ENCODE data around the gene COL6A3.

The COL6A3 gene, protein sequence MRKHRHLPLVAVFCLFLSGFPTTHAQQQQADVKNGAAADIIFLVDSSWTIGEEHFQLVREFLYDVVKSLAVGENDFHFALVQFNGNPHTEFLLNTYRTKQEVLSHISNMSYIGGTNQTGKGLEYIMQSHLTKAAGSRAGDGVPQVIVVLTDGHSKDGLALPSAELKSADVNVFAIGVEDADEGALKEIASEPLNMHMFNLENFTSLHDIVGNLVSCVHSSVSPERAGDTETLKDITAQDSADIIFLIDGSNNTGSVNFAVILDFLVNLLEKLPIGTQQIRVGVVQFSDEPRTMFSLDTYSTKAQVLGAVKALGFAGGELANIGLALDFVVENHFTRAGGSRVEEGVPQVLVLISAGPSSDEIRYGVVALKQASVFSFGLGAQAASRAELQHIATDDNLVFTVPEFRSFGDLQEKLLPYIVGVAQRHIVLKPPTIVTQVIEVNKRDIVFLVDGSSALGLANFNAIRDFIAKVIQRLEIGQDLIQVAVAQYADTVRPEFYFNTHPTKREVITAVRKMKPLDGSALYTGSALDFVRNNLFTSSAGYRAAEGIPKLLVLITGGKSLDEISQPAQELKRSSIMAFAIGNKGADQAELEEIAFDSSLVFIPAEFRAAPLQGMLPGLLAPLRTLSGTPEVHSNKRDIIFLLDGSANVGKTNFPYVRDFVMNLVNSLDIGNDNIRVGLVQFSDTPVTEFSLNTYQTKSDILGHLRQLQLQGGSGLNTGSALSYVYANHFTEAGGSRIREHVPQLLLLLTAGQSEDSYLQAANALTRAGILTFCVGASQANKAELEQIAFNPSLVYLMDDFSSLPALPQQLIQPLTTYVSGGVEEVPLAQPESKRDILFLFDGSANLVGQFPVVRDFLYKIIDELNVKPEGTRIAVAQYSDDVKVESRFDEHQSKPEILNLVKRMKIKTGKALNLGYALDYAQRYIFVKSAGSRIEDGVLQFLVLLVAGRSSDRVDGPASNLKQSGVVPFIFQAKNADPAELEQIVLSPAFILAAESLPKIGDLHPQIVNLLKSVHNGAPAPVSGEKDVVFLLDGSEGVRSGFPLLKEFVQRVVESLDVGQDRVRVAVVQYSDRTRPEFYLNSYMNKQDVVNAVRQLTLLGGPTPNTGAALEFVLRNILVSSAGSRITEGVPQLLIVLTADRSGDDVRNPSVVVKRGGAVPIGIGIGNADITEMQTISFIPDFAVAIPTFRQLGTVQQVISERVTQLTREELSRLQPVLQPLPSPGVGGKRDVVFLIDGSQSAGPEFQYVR (N-terminal part only)

DNA sequence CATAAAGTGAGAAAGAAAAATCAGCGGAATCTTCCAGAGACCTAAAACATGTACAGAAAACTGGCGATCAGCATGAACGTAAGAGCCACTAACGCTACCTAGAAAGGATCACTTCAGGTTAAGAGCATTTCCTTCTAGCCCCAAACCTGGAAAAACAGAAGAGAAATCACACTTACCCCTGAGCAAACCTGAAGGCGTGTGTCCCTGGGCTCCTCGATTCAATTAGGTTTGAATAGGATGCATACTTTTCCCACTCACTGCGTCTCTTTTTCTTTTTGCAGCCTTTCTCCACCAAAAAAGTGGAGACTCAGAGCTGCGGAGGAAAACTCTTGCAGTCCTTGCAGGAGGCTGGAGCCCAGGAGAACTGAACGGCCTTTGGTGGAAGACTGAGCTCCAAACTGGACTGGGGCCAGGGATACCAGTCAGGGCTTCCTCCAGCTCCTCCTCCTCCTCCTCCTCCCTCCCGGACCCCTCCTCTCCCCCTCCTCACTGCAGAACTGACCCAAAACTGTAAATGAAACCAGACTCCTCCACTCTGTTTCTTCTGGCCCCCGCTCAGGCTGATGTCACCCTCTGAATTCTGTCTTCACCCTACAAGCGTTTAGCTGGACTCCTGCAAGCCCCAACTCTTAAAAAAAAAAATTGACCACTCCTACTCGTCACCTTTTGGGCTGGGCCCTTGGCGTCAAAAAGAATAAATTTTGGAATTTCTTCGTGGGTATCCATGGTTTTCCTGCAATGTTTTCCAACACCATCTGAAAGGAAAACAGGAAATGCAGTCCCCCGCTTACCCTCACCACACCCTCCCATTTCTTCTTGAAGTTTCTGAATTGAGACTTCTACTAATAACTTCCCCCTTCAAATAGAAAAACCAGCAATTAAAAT lies at the start of gene COL6A3:
COL6A3 (minus strand) TSS at position 388 of the 885 bp plus-strand sequence. CDS start 17,347 bp downstream, outside the sequence.
- peak within 1 kb of the TSS; percentile 27 to 41 (median 36) for H3K4me3 ChIP-seq
- peak within 1 kb of the TSS; percentile 24 to 90 (median 74) for H3K27ac ChIP-seq

DNA sequence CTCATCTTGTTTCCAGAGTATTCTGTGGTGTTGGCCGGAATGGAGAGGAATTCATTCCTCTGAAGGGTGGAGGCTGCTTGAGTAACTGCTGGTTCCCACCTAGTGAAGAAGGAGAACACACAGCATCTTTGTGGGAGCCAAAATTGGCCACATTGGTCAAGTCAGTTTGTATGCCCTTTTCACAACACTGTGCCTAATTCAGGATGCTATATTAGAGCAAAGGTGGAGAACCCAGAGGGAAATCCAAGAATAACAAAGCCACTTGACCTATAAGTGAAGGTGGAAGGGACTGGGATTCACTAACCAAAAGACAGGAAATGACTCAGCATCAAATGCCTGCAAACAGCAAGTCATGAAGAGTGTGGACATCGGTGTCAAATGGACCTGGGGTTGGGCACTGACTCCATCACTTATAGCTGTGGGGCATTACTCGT lies 45.8 kb upstream of the COL6A3 start:
- H3K4me3 ChIP-seq, result no peak overlapping the region
- H3K27ac ChIP-seq, result no peak overlapping the region

DNA sequence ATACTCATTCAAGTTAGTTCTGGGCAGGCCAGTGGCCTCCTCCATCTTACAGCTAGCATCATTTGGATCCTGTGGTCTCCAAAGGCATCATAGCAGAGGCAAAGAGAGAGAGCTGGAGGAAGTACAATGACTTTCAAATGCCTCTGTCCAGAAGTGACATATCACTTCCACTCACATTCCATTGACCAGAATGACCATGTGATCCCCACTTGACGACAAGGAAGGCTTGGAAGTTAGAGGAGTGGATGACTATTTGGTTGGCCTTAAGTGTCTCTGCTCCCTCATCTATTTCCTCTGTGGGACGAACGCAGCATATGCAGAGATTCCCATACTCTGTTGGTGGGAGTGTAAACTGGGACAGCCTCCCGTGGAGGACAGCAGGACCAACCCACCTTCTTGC lies 45.3 kb upstream of the COL6A3 start:
- Histone ChIP-seq H3K4me3 (no peak overlapping the region), H3K27ac (no peak overlapping the region)

DNA sequence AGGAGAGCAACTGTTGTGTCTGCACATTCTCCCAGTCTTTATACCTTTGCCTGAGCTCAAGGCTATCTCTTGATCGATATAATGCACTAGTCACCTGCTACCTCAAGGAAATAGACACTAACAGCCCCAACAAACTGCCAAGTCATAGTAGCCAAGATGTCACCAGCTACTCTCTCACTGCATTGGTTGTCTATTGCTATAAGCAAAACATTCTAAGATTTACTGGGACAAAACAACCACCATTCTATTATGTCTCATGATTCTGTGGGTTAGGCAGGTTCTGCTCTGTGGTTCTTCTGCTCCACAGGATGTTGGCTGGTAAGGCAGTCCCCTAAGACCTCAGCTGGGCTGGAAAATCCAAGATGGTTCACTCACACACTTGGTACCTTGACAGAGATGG lies 44.6 kb upstream of the COL6A3 start:
- Histone ChIP-seq H3K27ac (no peak overlapping the region), H3K4me3 (no peak overlapping the region)

DNA sequence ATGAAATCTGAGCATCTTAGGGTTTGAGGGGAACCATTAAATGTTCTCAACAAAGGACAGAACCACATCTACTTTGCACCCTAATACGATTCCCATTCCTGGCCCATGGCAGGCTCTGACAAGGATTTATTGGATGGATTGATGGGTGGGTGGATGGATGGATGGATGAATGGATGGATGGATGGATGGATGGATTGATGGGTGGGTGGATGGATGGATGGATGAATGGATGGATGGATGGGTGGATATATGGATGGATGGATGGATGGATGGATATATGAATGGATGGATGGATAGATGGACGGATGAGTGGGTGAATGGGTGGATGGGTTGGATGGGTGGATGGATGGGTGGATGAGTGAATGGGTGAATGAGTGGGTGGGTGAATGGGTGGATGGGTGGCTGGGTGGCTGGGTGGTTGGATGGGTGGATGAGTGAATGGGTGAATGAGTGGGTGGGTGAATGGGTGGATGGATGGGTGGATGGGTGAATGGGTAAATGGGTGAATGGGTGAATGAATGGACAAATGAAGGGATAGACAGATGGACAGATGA lies 43.5 kb upstream of the COL6A3 start:
- no peak overlapping the region for H3K27ac ChIP-seq

DNA sequence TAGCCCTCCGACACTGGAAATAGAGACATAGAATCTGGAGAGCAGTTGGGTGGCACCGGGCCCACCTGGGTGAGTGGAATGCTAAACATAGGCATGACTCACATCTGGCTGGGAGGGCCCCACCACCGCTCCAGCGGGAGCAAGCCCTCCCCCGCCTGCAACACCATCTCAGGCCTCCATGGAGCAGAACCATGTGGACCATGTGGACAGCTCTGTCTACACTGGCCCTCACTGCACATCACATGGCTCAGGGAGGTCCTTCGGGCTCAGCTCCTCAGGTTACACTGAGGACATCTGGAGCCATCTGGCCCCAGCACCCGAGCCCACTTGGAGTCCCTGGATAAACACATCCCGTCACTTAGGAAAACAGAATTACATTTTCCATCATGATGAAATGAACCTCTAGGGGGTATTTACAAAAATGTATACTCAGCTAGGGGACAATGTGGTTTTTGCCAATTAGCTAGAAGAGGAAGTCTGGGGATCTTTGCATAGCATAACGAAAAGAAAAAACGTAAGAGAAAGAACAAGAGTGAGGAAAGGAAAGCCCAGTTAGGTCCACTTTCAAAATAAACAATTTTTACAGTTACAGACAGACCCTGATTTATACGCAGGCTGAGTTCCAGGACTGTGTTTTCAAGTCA lies 42.4 kb upstream of the COL6A3 start:
- H3K27ac ChIP-seq, result no peak overlapping the region
- H3K4me3 ChIP-seq, result no peak overlapping the region

More for the DNA sequence above, 43.5 kb upstream of the COL6A3 start:
- no peak overlapping the region for H3K4me3 ChIP-seq

DNA sequence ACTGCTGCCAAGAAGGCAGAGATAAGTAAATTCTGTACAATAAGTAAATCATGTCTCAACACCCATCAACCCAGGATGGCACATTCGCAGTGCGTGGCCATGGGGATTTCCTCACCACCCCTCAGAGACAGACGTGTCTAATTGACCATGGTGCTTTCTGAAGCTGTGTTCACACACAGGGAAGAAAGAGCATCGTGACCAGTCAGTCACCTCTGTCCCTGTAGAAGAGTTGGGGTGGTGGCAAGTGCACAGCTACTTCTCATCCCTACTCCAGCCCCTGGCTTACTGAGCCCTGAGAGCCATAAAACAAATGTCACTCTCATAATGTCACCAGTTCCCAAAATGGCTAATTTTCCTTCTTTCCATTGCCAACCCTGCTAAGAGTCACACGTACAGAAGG lies 41.8 kb upstream of the COL6A3 start:
- H3K27ac ChIP-seq, result no peak overlapping the region
- H3K4me3 ChIP-seq, result no peak overlapping the region

DNA sequence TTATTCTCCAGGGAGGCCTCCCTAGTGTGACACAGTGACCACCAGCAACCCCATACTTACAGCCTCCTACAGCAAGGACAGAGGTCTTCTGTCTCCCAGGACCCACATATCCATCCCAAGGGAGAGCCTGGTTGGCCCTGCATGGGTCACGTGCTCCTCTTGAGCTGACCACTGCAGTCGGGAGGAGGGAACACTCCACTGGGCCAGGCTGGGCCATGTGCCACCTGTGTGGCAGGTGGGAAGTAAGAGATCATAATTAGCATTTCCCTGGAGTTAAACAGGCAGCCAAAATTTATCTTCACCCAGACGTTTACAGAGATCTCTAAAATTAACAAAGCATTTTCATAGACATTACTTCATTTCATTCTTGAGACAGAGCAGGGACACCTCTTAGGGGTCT lies 39.7 kb upstream of the COL6A3 start:
- Histone ChIP-seq H3K4me3 (no peak overlapping the region), H3K27ac (no peak overlapping the region)

DNA sequence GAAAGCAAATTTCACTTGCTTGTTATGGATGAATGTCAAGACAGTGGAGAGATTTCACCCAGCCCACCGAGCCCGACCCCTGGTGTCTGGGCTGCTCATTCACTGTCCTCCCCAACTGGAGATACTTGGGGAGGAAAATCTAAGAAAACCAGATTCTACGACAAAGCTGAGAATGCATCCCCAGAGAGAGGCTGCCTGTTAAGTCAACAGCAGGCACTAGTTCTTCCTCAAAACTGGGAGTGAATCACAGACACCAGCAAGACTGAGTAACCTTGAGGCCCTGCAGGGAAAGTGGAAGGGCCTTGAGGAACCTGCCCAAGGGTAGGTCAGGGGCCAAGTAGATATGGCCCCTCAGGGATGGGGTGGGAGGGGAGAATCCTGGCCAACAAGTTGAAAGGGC lies 38.9 kb upstream of the COL6A3 start:
- no peak overlapping the region for H3K4me3 ChIP-seq
- H3K27ac ChIP-seq, result peak overlapping the region in 1 of 21 experiments; percentile 51

DNA sequence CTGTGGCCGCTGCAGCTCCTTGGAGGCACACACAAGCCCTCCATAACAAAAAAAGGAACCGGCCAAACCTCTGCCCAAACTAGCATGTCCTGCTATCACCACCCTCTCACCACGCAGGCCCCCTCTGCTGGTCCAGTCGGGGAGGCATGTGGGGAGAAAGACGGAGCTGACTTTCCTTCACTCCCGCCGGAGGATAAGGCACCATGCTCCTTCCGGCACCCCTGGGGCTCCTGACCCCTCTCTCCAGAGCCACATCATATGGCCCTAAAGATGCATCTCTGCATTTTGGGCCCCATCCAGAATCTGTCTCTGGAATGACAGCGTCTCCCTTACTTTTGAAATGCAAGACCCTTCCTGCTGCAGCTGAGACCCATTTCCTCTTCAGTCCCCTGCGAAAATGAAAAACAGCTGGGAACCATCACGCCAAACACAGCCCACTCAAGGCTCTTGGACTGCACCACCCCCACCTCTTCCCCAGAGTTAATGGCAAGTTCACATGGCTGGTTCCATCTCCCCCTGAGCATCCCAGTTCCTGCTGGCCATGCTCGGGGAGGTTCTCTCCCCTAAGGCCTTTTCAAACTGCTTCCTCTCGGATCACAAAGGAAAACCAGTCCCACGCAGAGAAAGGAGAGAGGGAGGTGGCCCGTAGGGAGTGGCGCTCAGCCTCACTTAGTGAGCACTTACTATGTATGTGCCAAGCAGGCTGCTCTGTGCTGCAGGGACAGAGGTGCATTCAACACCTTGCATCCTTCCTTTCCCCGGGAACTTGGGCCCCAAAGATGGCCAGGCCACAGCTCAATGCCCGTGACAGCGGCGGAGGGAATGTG lies 37.9 kb upstream of the COL6A3 start:
- H3K27ac ChIP-seq, result peak overlapping the region in 2 of 21 experiments; percentile 26 to 51
- H3K4me3 ChIP-seq, result no peak overlapping the region

DNA sequence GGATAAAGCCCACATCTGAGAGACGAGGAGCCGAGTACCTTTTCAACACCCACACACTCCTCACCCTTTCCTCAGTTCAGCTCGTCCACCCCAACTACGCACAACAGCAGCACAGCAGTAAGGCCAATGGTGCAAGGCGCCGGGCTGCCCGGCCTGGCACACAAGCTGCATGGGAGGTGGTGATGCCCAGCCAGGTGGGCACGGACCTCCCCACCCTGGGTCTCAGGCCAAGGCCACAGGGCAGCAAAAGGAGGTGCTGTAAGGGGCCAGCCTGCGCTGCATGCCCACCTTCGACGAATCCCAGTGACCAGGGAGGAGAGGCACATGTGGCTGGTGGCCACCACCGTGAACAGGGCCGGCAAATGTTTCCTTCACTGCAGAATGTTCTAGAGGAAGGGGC lies 36.6 kb upstream of the COL6A3 start:
- Histone ChIP-seq H3K4me3 (no peak overlapping the region), H3K27ac (no peak overlapping the region)

DNA sequence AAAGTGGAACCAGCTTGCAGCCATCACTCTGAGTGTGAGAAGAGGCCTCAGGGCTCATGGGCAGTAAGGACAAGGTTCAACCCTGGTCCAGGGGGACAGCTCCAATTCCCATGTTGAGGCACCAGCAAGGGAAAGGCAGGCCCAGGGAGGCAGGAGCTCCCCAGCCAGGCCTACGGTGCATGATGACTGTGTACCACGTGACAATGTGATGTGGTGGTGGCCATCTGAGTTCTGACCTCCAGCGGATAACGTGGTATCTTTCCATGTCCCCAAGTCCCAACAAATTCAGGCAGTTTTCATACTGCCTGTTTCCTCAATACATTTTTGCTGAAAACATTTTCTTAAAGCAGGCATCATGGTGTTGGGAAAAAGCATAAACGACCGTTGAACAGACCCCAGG lies 36.1 kb upstream of the COL6A3 start:
- Histone ChIP-seq H3K4me3 (no peak overlapping the region), H3K27ac (peak overlapping the region in 4 of 21 experiments; percentile 20 to 57 (median 38))

DNA sequence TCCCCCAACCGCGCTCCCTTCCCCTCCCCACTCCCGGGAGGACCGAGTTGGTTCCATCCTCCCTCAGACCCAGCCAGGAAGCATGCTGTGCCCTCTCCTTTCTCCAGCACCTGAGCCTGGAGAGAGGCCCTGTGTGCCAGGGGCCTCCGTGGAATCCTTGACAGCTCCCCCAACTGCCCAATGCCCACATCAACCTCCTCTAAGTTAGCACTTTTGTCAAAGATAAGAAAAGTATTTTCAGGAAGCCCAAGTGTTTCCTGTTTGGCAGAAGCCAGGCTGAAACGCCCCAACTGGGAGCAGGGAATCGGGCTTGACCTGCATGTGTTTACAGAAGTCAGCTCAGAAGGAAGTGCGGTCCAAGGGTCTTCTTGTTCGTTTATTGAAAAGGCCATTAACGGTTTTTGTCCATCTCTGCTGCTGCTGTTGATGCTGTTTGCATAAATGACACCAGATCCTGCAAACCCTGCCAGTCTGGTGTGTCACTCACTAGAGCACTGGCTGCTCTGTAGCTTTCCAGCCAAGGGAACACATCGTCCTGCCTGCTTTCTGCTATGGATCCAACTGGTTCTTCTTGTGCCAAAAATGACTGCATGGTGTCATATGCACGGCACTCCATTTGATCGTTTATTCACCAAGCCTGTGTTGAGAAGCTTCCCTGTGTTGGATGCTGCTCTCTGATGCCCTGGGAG lies 35.4 kb upstream of the COL6A3 start:
- peak overlapping the region in 6 of 21 experiments; percentile 3 to 63 (median 38) for H3K27ac ChIP-seq
- H3K4me3 ChIP-seq, result no peak overlapping the region

DNA sequence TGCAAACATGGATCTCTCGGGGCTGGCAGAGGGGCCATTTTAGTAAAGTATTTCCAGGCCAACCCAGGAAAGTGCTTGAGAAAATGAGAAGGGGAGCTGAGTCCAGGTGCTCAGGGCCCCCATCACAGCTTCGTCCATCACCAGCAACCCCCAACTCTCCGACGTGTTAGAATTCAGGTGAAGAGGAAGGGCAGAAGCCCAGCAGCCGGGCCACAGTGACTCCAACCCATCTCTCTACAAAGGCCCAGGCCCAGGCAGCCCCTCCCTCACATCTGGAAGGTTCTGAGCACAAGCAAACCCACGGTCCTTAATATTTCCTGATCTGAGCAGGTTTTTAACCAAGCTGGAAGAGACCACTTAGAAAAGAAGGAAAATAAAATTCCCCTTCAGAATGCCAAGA lies 34.7 kb upstream of the COL6A3 start:
- H3K27ac ChIP-seq, result peak overlapping the region in 3 of 21 experiments; percentile 3 to 63 (median 43)

DNA sequence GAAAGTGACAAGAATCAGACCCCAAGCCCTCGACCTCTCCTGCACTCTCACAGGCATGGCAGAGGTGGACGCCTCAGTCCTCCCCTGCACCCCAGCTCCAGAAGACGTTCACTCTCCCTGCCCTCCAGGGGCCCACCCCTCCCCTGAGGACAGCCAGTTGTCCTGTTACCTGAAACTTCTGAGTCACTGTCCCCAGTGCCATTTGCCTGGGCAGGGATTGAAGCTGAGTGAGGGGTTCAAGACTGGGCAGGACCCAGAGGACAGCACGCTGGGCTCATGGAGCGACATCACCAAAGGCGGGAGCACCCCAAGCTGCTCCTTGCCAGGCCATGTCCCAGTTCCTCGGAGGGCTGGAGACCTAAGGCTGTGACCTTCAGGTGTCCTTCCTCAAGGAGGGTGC lies 34.2 kb upstream of the COL6A3 start:
- Histone ChIP-seq H3K27ac (peak overlapping the region in 1 of 21 experiments; percentile 63), H3K4me3 (no peak overlapping the region)

More for the DNA sequence above, 34.7 kb upstream of the COL6A3 start:
- H3K4me3 ChIP-seq, result no peak overlapping the region

DNA sequence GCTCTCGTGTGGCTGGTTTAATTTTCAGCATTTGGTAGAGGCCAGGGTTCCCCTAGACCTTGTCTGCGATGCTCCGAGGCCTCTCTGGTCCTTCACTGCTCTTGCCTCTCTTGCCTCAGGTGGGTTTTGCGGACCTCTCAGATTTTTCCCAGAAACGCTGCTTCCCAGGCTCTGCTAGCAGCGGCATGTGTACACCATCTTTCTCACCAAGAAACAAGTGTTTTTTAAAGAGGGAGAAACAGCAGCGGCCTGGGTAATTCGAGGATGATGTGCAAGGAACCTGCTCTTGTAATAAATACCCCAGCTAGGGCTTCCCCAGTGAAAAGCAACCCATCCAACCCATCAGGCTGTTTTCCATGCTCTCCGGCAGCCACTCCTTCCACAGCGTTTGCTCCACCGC lies 33.5 kb upstream of the COL6A3 start:
- Histone ChIP-seq H3K4me3 (no peak overlapping the region), H3K27ac (no peak overlapping the region)

DNA sequence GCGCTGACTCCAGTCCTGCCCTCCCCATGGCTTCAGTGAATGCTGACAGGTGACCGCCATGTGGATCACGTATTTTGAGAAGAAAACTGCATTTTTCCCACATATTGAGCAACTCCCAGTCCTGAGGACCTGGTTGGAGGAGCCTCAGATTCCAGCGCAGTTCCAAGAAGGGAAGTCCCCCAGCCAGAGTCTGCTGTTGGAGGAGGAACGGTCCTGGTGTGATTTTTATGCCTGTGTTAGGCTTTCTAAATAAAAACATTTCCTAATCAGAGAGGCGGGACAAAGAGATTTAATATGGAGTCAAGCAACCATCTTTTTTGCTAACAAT lies 32.3 kb upstream of the COL6A3 start:
- H3K27ac ChIP-seq, result no peak overlapping the region
- no peak overlapping the region for H3K4me3 ChIP-seq
